HEK293 (cell line): ENCODE results near the gene SF3B6.
A peak's percentile ranks its signal among the peaks of the same experiment; 100 is the strongest.

Experiments used
- ATF2 ChIP-seq: fragments of 450-650 bp; formaldehyde crosslinking; IDR thresholded peaks from 2 replicates; pipeline ENCODE4 v1.5.1; 2016; ENCODE audit warnings: missing biosample characterization, missing genetic modification characterization, low read depth
- ELK4 ChIP-seq: IDR thresholded peaks from 2 replicates; pipeline ENCODE4 v1.6.1; 2011; ENCODE audit warnings: mild to moderate bottlenecking, low read depth, low read length, borderline replicate concordance
- KLF17 ChIP-seq: fragments of 450-650 bp; formaldehyde crosslinking; IDR thresholded peaks from 2 replicates; pipeline ENCODE4 v1.5.1; 2016; ENCODE audit warnings: missing biosample characterization, missing genetic modification characterization
- PRDM10 ChIP-seq: fragments of 450-650 bp; formaldehyde crosslinking; IDR thresholded peaks from 2 replicates; pipeline ENCODE4 v1.5.1; 2016; ENCODE audit warnings: missing biosample characterization, missing genetic modification characterization
- SCRT2 ChIP-seq: fragments of 450-650 bp; formaldehyde crosslinking; IDR thresholded peaks from 2 replicates; pipeline ENCODE4 v1.5.1; 2016; ENCODE audit warnings: missing biosample characterization, missing genetic modification characterization
- SETDB1 ChIP-seq: IDR thresholded peaks from one replicate; pipeline ENCODE4 v1.6.1; 2017; ENCODE audit warnings: mild to moderate bottlenecking, low read length, moderate library complexity, mixed read lengths; ENCODE audit not compliant: insufficient read length
- SP2 ChIP-seq: fragments of 450-650 bp; formaldehyde crosslinking; IDR thresholded peaks from 2 replicates; pipeline ENCODE4 v1.5.1; 2016; ENCODE audit warnings: missing biosample characterization, missing genetic modification characterization
- TRIM28 ChIP-seq: IDR thresholded peaks from 2 replicates; pipeline ENCODE4 v1.6.1; 2011; ENCODE audit warnings: low read length, control low read depth, borderline replicate concordance
- YY1 ChIP-seq: fragments of 450-650 bp; formaldehyde crosslinking; IDR thresholded peaks from 2 replicates; pipeline ENCODE4 v1.5.1; 2018; ENCODE audit warnings: missing biosample characterization, missing genetic modification characterization
- YY2 ChIP-seq: fragments of 450-650 bp; formaldehyde crosslinking; IDR thresholded peaks from 2 replicates; pipeline ENCODE4 v1.5.1; 2016; ENCODE audit warnings: missing biosample characterization, missing genetic modification characterization
- ZBTB21 ChIP-seq: fragments of 450-650 bp; formaldehyde crosslinking; IDR thresholded peaks from 2 replicates; pipeline ENCODE4 v1.5.1; 2017; ENCODE audit warnings: missing biosample characterization, missing genetic modification characterization
- ZBTB8A ChIP-seq: fragments of 450-650 bp; formaldehyde crosslinking; IDR thresholded peaks from 2 replicates; pipeline ENCODE4 v1.5.1; 2016; ENCODE audit warnings: missing biosample characterization, missing genetic modification characterization
- ZNF10 ChIP-seq: fragments of 450-650 bp; formaldehyde crosslinking; IDR thresholded peaks from 2 replicates; pipeline ENCODE4 v1.5.1; 2017; ENCODE audit warnings: missing biosample characterization, missing genetic modification characterization
- ZNF16 ChIP-seq: fragments of 450-650 bp; formaldehyde crosslinking; IDR thresholded peaks from 2 replicates; pipeline ENCODE4 v1.5.1; 2016; ENCODE audit warnings: low read depth, missing biosample characterization, missing genetic modification characterization
- ZNF324 ChIP-seq: fragments of 450-650 bp; formaldehyde crosslinking; IDR thresholded peaks from 2 replicates; pipeline ENCODE4 v1.5.1; 2016; ENCODE audit warnings: missing biosample characterization, missing genetic modification characterization
- ZNF335 ChIP-seq: fragments of 450-650 bp; formaldehyde crosslinking; conservative IDR thresholded peaks from 2 replicates; pipeline ENCODE4 v1.5.1; 2016; ENCODE audit warnings: missing biosample characterization, missing genetic modification characterization
- ZNF341 ChIP-seq: fragments of 450-650 bp; formaldehyde crosslinking; IDR thresholded peaks from 2 replicates; pipeline ENCODE4; 2016; ENCODE audit warnings: low read depth, missing biosample characterization, missing genetic modification characterization
- ZNF76 ChIP-seq: fragments of 450-650 bp; formaldehyde crosslinking; IDR thresholded peaks from 2 replicates; pipeline ENCODE4; 2016; ENCODE audit warnings: low read depth, missing biosample characterization, missing genetic modification characterization, borderline replicate concordance
- ZNF843 ChIP-seq: fragments of 450-650 bp; formaldehyde crosslinking; IDR thresholded peaks from 2 replicates; pipeline ENCODE4 v1.5.1; 2016; ENCODE audit warnings: missing biosample characterization, missing genetic modification characterization
- ZSCAN30 ChIP-seq: fragments of 450-650 bp; IDR thresholded peaks from 2 replicates; pipeline ENCODE4 v1.5.1; 2018; ENCODE audit warnings: missing biosample characterization, mild to moderate bottlenecking, missing genetic modification characterization, moderate library complexity
- ZSCAN4 ChIP-seq: fragments of 450-650 bp; formaldehyde crosslinking; IDR thresholded peaks from 2 replicates; pipeline ENCODE4 v1.5.1; 2017; ENCODE audit warnings: missing biosample characterization, missing genetic modification characterization
- TF ChIP-seq, protein P1 (sequence below): fragments of 450-650 bp; formaldehyde crosslinking; IDR thresholded peaks from 2 replicates; pipeline ENCODE4; 2016; ENCODE audit warnings: missing biosample characterization, missing genetic modification characterization
- TF ChIP-seq, protein P2 (sequence below): fragments of 450-650 bp; formaldehyde crosslinking; IDR thresholded peaks from 2 replicates; pipeline ENCODE4 v1.5.1; 2016; ENCODE audit warnings: missing biosample characterization, missing genetic modification characterization, low read depth
- TF ChIP-seq, protein P3 (sequence below): fragments of 450-650 bp; formaldehyde crosslinking; IDR thresholded peaks from 2 replicates; pipeline ENCODE4 v1.5.1; 2016; ENCODE audit warnings: missing biosample characterization, missing genetic modification characterization

Gene SF3B6

DNA sequence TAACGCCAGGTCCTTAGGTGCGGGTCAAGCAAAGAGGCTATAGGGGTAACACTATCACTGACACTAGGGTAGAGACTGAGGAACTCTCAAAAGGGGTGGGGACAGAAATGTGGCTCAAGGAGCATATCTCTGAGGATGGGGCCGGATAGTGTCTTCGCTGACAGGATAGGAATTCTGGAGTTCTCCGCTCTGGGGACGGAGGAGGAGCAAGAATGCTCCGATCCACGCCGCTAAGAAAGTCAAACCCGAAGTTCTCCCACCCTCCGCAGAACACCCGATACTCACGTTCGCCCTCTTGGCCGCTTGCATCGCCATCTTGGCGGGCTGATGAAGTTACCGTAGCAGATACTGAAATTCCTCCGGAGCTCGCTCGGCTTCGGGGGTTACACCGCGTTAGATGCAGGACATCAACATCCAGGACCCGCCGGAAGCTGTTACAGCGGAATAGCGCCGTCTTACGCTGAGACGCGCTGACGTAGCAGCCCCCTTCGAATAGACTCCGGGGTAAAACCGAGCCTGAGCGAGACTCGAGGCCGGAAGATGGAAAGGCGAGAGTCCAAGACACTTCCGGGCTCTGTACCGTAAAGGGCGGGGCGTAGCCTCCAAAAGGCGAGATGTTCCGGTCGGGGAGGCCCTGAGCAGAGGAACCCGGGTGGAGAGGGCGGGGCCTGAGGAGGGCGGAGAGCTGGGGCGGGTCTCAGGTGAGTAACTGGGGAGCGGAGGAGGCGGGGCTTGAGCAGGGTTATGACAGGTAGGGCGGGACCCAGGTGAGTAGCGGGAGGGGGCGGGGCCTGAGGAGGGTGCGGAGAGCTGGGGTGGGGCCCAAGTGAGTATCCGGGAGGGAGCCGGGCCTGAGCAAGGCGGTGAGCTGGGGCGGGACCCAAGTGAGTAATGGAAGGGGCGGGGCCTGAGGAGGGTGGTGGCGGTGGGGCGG is at the start of gene SF3B6 (continued):
- TF ChIP-seq ZSCAN30, result peak; percentile 87
- TF ChIP-seq ZNF341 (tag by site-specific recombination), result peak; percentile 92
- TF ChIP-seq SP2 (tag by site-specific recombination), result peak; percentile 90
- TF ChIP-seq ZNF10 (tag by site-specific recombination), result no peak
- peak; percentile 71 for TF ChIP-seq PRDM10 (tag by site-specific recombination)
- TF ChIP-seq, protein P1, sequence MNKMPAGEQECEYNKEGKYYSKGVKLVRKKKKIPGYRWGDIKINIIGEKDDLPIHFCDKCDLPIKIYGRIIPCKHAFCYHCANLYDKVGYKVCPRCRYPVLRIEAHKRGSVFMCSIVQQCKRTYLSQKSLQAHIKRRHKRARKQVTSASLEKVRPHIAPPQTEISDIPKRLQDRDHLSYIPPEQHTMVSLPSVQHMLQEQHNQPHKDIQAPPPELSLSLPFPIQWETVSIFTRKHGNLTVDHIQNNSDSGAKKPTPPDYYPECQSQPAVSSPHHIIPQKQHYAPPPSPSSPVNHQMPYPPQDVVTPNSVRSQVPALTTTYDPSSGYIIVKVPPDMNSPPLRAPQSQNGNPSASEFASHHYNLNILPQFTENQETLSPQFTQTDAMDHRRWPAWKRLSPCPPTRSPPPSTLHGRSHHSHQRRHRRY (tag by site-specific recombination), result no peak
- TF ChIP-seq YY2, result no peak
- TF ChIP-seq SCRT2, result no peak
- TF ChIP-seq KLF17 (tag by site-specific recombination), result peak; percentile 71; the same call in 1 of the 2 replicates
- TF ChIP-seq, protein P2, sequence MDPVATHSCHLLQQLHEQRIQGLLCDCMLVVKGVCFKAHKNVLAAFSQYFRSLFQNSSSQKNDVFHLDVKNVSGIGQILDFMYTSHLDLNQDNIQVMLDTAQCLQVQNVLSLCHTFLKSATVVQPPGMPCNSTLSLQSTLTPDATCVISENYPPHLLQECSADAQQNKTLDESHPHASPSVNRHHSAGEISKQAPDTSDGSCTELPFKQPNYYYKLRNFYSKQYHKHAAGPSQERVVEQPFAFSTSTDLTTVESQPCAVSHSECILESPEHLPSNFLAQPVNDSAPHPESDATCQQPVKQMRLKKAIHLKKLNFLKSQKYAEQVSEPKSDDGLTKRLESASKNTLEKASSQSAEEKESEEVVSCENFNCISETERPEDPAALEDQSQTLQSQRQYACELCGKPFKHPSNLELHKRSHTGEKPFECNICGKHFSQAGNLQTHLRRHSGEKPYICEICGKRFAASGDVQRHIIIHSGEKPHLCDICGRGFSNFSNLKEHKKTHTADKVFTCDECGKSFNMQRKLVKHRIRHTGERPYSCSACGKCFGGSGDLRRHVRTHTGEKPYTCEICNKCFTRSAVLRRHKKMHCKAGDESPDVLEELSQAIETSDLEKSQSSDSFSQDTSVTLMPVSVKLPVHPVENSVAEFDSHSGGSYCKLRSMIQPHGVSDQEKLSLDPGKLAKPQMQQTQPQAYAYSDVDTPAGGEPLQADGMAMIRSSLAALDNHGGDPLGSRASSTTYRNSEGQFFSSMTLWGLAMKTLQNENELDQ (tag by site-specific recombination), result no peak
- TF ChIP-seq ZNF843, result peak; percentile 74
- peak; percentile 70 for TF ChIP-seq ATF2 (tag by site-specific recombination)
- no peak for TF ChIP-seq ZNF16 (tag by site-specific recombination)
- TF ChIP-seq ELK4, result peak; percentile 99
- TF ChIP-seq ZSCAN4, result peak; percentile 47; the same call in 1 of the 2 replicates
- TF ChIP-seq ZBTB8A (tag by site-specific recombination), result no peak
- TF ChIP-seq ZBTB21 (tag by site-specific recombination), result peak; percentile 84; the same call in 1 of the 2 replicates
- TF ChIP-seq YY1 (tag by site-specific recombination), result 0 out of 2 replicates have a peak, but pooled peaks have one; percentile 42
- TF ChIP-seq ZNF335 (tag by site-specific recombination), result peak; percentile 30
- TF ChIP-seq, protein P3, sequence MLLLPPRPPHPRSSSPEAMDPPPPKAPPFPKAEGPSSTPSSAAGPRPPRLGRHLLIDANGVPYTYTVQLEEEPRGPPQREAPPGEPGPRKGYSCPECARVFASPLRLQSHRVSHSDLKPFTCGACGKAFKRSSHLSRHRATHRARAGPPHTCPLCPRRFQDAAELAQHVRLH (tag by site-specific recombination), result peak; percentile 100
- no peak for TF ChIP-seq SETDB1
- TF ChIP-seq TRIM28, result peak; percentile 79; the same call in 1 of the 2 replicates
- 0 out of 2 replicates have a peak, but pooled peaks have one; percentile 43 for TF ChIP-seq ZNF76 (tag by site-specific recombination)
- TF ChIP-seq ZNF324 (tag by site-specific recombination), result peak; percentile 80
